Glomerular endothelial cell (primary cell): ENCODE data around the gene DAAM2. TPM values are rescaled to one million over a fixed set of nuclear protein-coding genes. Genes with fewer than 3 reads are reported as not detected.

ENCODE experiments used
- DNase-seq: peaks from one replicate; pipeline ENCODE4 v3.0.0-alpha.2; 2011; ENCODE audit warnings: low read depth, low spot score; ENCODE audit errors: extremely low read depth
- total RNA-seq: library from RNA; depleted of rRNA; stranded (reverse); fragments of >200 nt; gene quantifications from 2 replicates; pipeline ENCODE4 v1.2.3, GENCODE V29; 2015

DAAM2 gene
- total RNA-seq, result 0.53 and 1.2 TPM in 2 replicates

- DNase-seq, result no peak
Observed at GRCh38 chr6:39791850-39792539, at the start of gene DAAM2. Gene DAAM2 (plus strand): TSS chr6:39792376. CDS start chr6:39856303, 63,927 bp downstream.

GRCh38 chr6:39746795-39747194 lies 45.4 kb upstream of the DAAM2 start:
- DNase-seq, result no peak

- DNase-seq, result no peak
Observed at GRCh38 chr6:39752835-39753724, 39.1 kb upstream of the DAAM2 start.

- DNase-seq, result no peak
Observed at GRCh38 chr6:39753725-39754045, 38.5 kb upstream of the DAAM2 start.

- no peak for DNase-seq
Observed at GRCh38 chr6:39754514-39755115, 37.6 kb upstream of the DAAM2 start.

- DNase-seq, result no peak
Observed at GRCh38 chr6:39755231-39755630, 36.9 kb upstream of the DAAM2 start.

- no peak for DNase-seq
Observed at GRCh38 chr6:39756582-39756981, 35.6 kb upstream of the DAAM2 start.

- no peak for DNase-seq
Observed at GRCh38 chr6:39758905-39759605, 33.1 kb upstream of the DAAM2 start.

GRCh38 chr6:39760226-39760952 lies 31.8 kb upstream of the DAAM2 start:
- no peak for DNase-seq

- no peak for DNase-seq
Observed at GRCh38 chr6:39765508-39766065, 26.6 kb upstream of the DAAM2 start.

- no peak for DNase-seq
Observed at GRCh38 chr6:39769012-39769411, 23.2 kb upstream of the DAAM2 start.

GRCh38 chr6:39770446-39770845 lies 21.7 kb upstream of the DAAM2 start:
- DNase-seq, result no peak

- no peak for DNase-seq
Observed at GRCh38 chr6:39772559-39773273, 19.5 kb upstream of the DAAM2 start.

- no peak for DNase-seq
Observed at GRCh38 chr6:39773782-39774181, 18.4 kb upstream of the DAAM2 start.

- no peak for DNase-seq
Observed at GRCh38 chr6:39776581-39776980, 15.6 kb upstream of the DAAM2 start.

- no peak for DNase-seq
Observed at GRCh38 chr6:39777218-39777617, 15.0 kb upstream of the DAAM2 start.

- DNase-seq, result no peak
Observed at GRCh38 chr6:39777661-39778060, 14.5 kb upstream of the DAAM2 start.

- DNase-seq, result no peak
Observed at GRCh38 chr6:39778581-39779255, 13.5 kb upstream of the DAAM2 start.

- no peak for DNase-seq
Observed at GRCh38 chr6:39785281-39785680, 6.9 kb upstream of the DAAM2 start.
